ENCODE data around the gene VARS2. TPM values are rescaled to one million over a fixed set of nuclear protein-coding genes. Genes with fewer than 3 reads are reported as not detected.
"Not testable (repeated sequence)": the region's sequence is repeated elsewhere in the genome, so short reads cannot be mapped to it uniquely, and the experiment has no call there.

The VARS2 gene
- polyA plus RNA-seq, 1 of the 3 experiments (the other 2 are of a cell fraction), result 31.2 TPM

- H3K4me2 ChIP-seq; H3K4me3 ChIP-seq (ENCODE audit: low read depth in 2 of 2, low read length in 1 of 2); H3K79me2 ChIP-seq (ENCODE audit: insufficient read depth); H3K27me3 ChIP-seq (ENCODE audit: insufficient read depth); H4K20me1 ChIP-seq (ENCODE audit: insufficient read depth); H3K4me1 ChIP-seq (ENCODE audit: control insufficient read depth in 1 of 2, insufficient read depth in 2 of 2, low read depth in 1 of 2, low read length in 1 of 2); DNase-seq; H3K27ac ChIP-seq (ENCODE audit: low read depth in 2 of 2, low read length in 1 of 2); H3F3A ChIP-seq (replicated peaks; ENCODE audit: insufficient read depth); H3K9ac ChIP-seq; H3K9me3 ChIP-seq; POLR2A ChIA-PET; H3K9me2 ChIP-seq; H2AFZ ChIP-seq (ENCODE audit: low read depth); H3K36me3 ChIP-seq (replicated peaks in 1 of 2; ENCODE audit: control insufficient read depth in 1 of 2, insufficient read depth in 2 of 2, low read length in 1 of 2): not testable (repeated sequence)
- CTCF ChIA-PET, result interaction anchor here (2.9 kb wide), 1 partner anchor 8 kb away, joined by 10 read pairs; no protein-coding TSS in a partner anchor
- 23% methylated on average over 12 of the region's 12 CpGs for WGBS (ENCODE audit: low lambda C conversion rate)
These were observed 44.7 kb upstream of the VARS2 start for GRCh38 chr6:30869241-30869749.

GRCh38 chr6:30870546-30870945 is 43.5 kb upstream of the VARS2 start:
- H3K27ac ChIP-seq (ENCODE audit: low read depth in 2 of 2, low read length in 1 of 2), result no peak overlapping the region
- H4K20me1 ChIP-seq (ENCODE audit: insufficient read depth), result no peaks in the 10 kb centered on the region
- H3K79me2 ChIP-seq (ENCODE audit: insufficient read depth), result no peaks in the 10 kb centered on the region
- no peak overlapping the region for H2AFZ ChIP-seq (ENCODE audit: low read depth)
- H3K9me3 ChIP-seq, result 0 out of 2 replicates have a peak, but pooled peaks cover 6% of the 10 kb centered on the region
- CTCF ChIA-PET, result interaction anchor here (0.8 kb wide), 1 partner anchor 8 kb away, joined by 3 read pairs; no protein-coding TSS in a partner anchor
- no peaks in the 10 kb centered on the region for H3K9me2 ChIP-seq
- H3F3A ChIP-seq (replicated peaks; ENCODE audit: insufficient read depth), result peaks cover under 1% of the 10 kb centered on the region
- no peak overlapping the region for H3K9ac ChIP-seq
- no peak overlapping the region for H3K4me3 ChIP-seq (ENCODE audit: low read depth in 2 of 2, low read length in 1 of 2)
- POLR2A ChIA-PET, result no interaction called here
- no peak overlapping the region for H3K4me2 ChIP-seq
- DNase-seq, result no peak
- peaks cover 0 to 1% of the 10 kb centered on the region in 2 experiments; a peak in 1 of 4 replicates for H3K4me1 ChIP-seq (ENCODE audit: control insufficient read depth in 1 of 2, insufficient read depth in 2 of 2, low read depth in 1 of 2, low read length in 1 of 2)
- no peak for TF ChIP-seq MXI1 (IDR thresholded peaks at IDR 0.05; ENCODE audit: low read depth, low read length)
- TF ChIP-seq NFIC (IDR thresholded peaks at IDR 0.05; ENCODE audit: borderline replicate concordance), result no peak
- TF ChIP-seq ZBTB33 (IDR thresholded peaks at IDR 0.05; ENCODE audit: borderline replicate concordance, low read depth), result no peak
- TF ChIP-seq SMC3 (IDR thresholded peaks at IDR 0.05; ENCODE audit: low read depth, low read length), result no peak
- TF ChIP-seq, protein P1, sequence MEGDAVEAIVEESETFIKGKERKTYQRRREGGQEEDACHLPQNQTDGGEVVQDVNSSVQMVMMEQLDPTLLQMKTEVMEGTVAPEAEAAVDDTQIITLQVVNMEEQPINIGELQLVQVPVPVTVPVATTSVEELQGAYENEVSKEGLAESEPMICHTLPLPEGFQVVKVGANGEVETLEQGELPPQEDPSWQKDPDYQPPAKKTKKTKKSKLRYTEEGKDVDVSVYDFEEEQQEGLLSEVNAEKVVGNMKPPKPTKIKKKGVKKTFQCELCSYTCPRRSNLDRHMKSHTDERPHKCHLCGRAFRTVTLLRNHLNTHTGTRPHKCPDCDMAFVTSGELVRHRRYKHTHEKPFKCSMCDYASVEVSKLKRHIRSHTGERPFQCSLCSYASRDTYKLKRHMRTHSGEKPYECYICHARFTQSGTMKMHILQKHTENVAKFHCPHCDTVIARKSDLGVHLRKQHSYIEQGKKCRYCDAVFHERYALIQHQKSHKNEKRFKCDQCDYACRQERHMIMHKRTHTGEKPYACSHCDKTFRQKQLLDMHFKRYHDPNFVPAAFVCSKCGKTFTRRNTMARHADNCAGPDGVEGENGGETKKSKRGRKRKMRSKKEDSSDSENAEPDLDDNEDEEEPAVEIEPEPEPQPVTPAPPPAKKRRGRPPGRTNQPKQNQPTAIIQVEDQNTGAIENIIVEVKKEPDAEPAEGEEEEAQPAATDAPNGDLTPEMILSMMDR (IDR thresholded peaks at IDR 0.05), result no peak
- no peak for TF ChIP-seq RAD21 (IDR thresholded peaks at IDR 0.05; ENCODE audit: low read length)
- TF ChIP-seq IRF3 (IDR thresholded peaks at IDR 0.05; ENCODE audit: low read depth, low read length), result no peak
- no peaks in the 10 kb centered on the region for H3K36me3 ChIP-seq (replicated peaks in 1 of 2; ENCODE audit: control insufficient read depth in 1 of 2, insufficient read depth in 2 of 2, low read length in 1 of 2)
- no peaks in the 10 kb centered on the region for H3K27me3 ChIP-seq (ENCODE audit: insufficient read depth)
